GM12878 (cell line): Measurements from ENCODE around the gene IFT88. TPM values are rescaled to one million over a fixed set of nuclear protein-coding genes. Genes with fewer than 3 reads are reported as not detected.

Source experiments
- ATAC-seq: fragments of 200-7000 bp; cut with Tn5 transposase; 3 replicates; pipeline ENCODE4 v1.9.1; 2020; ENCODE audit warnings: mild to moderate bottlenecking, moderate library complexity
- BruUV-seq: library from RNA; stranded (reverse); fragments of 400-500 nt; replicated peaks from 2 replicates; lab custom pipeline; 2021; lab: Mats Ljungman, UMichigan
- CTCF ChIA-PET: fragments of 300-600 bp; sonication (Branson Sonifier 250); formaldehyde crosslinking; extraction: SDS; loops from one replicate; lab custom pipeline; 2021; ENCODE audit warnings: inconsistent platforms; lab: Yijun Ruan, JAX
- POLR2A ChIA-PET: fragments of 350-600 bp; formaldehyde crosslinking; extraction: SDS; loops from one replicate; lab custom pipeline; 2021; ENCODE audit warnings: inconsistent platforms; lab: Charles Lee
- RAD21 ChIA-PET: fragments of 300-600 bp; sonication (Branson Sonifier 250); formaldehyde crosslinking; loops from one replicate; lab custom pipeline; 2023; ENCODE audit warnings: antibody characterized with exemption; ENCODE audit not compliant: unreplicated experiment; lab: Charles Lee
- SMC1A ChIA-PET: fragments of 300-600 bp; sonication (Branson Sonifier 250); formaldehyde crosslinking; loops from one replicate; lab custom pipeline; 2023; ENCODE audit not compliant: unreplicated experiment, uncharacterized antibody; lab: Charles Lee
- DNase-seq: peaks from one replicate; pipeline ENCODE4 v3.0.0-alpha.2; 2011; ENCODE audit warnings: low read depth, low spot score
- FAIRE-seq: peaks from 3 replicates; lab custom pipeline; 2011; peaks lifted over from hg19 to GRCh38; lab: Jason Lieb, UNC
- H2AFZ ChIP-seq: 2 replicates; pipeline ENCODE4 v1.6.0; 2011; ENCODE audit warnings: low read depth, low read length, control low read depth; ENCODE audit not compliant: control insufficient read depth
- H3K27ac ChIP-seq: 2 replicates; pipeline ENCODE4 v1.5.1; 2011; ENCODE audit warnings: control low read depth; ENCODE audit not compliant: control insufficient read depth, insufficient read depth
- H3K27me3 ChIP-seq, 2 experiments: replicated peaks in 1 of 2; 2 replicates each; pipeline versions ENCODE4 v1.6.0 to v1.6.1; 2011; ENCODE audit warnings: low read length in 1 of 2; ENCODE audit not compliant: control insufficient read depth in 2 of 2, insufficient read depth in 2 of 2
- H3K36me3 ChIP-seq, 2 experiments: 2 replicates each; pipeline ENCODE4 v1.5.1; 2011; ENCODE audit warnings: low read length in 1 of 2; ENCODE audit not compliant: control insufficient read depth in 2 of 2, insufficient read depth in 2 of 2
- H3K4me1 ChIP-seq: 2 replicates; pipeline ENCODE4 v1.6.1; 2011; ENCODE audit warnings: mild to moderate bottlenecking, low read length, moderate library complexity, mixed read lengths; ENCODE audit not compliant: control insufficient read depth, insufficient read depth
- H3K4me2 ChIP-seq: 2 replicates; pipeline ENCODE4 v1.6.0; 2011; ENCODE audit warnings: control low read depth; ENCODE audit not compliant: control insufficient read depth, insufficient read depth
- H3K4me3 ChIP-seq: fragments of 200-600 bp; sonication (generic); 2 replicates; pipeline ENCODE4 v1.5.1; 2016
- H3K79me2 ChIP-seq: 2 replicates; pipeline ENCODE4 v1.6.0; 2011; ENCODE audit warnings: low read length; ENCODE audit not compliant: control insufficient read depth, insufficient read depth
- H3K9ac ChIP-seq: 2 replicates; pipeline ENCODE4 v1.8.0; 2011; ENCODE audit warnings: low read length, control low read depth, mixed read lengths; ENCODE audit not compliant: control insufficient read depth, insufficient read depth
- H3K9me3 ChIP-seq: replicated peaks from 3 replicates; pipeline ENCODE4 v1.5.1; 2011; ENCODE audit warnings: mild to moderate bottlenecking, low read length; ENCODE audit not compliant: control insufficient read depth, insufficient read depth
- H4K20me1 ChIP-seq: 2 replicates; pipeline ENCODE4 v1.6.0; 2011; ENCODE audit not compliant: control insufficient read depth, insufficient read depth
- BMI1 ChIP-seq: fragments of 450-650 bp; IDR thresholded peaks from 2 replicates; pipeline ENCODE4 v1.6.1; 2016; ENCODE audit warnings: mild to moderate bottlenecking, moderate library complexity, borderline replicate concordance
- CBFB ChIP-seq: IDR thresholded peaks from 2 replicates; pipeline ENCODE4 v1.6.1; 2016; ENCODE audit warnings: antibody characterized with exemption, low read depth
- CHD2 ChIP-seq: IDR thresholded peaks from 2 replicates; pipeline ENCODE4 v1.6.1; 2011; ENCODE audit warnings: low read depth, low read length, improper control_type of control experiment, borderline replicate concordance
- DPF2 ChIP-seq: fragments of 450-650 bp; IDR thresholded peaks from 2 replicates; pipeline ENCODE4 v1.6.1; 2017; ENCODE audit warnings: mild to moderate bottlenecking
- ESRRA ChIP-seq: IDR thresholded peaks from 2 replicates; pipeline ENCODE4 v1.6.1; 2012; ENCODE audit warnings: mild to moderate bottlenecking, low read length, improper control_type of control experiment
- HDAC2 ChIP-seq: fragments of 200-600 bp; sonication (generic); IDR thresholded peaks from 2 replicates; pipeline ENCODE4 v1.6.1; 2017
- HDGF ChIP-seq: fragments of 450-650 bp; IDR thresholded peaks from 2 replicates; pipeline ENCODE4 v1.6.1; 2016; ENCODE audit warnings: antibody characterized with exemption
- HSF1 ChIP-seq: fragments of 150-350 bp; IDR thresholded peaks from 2 replicates; pipeline ENCODE4 v1.6.1; 2014; ENCODE audit warnings: mild to moderate bottlenecking, low read depth, low read length
- KDM1A ChIP-seq: fragments of 200-600 bp; sonication (generic); IDR thresholded peaks from 2 replicates; pipeline ENCODE4 v1.6.1; 2016; ENCODE audit warnings: borderline replicate concordance
- MTA2 ChIP-seq: fragments of 450-650 bp; IDR thresholded peaks from 2 replicates; pipeline ENCODE4 v1.6.1; 2016; ENCODE audit warnings: low read depth, mild to moderate bottlenecking, moderate library complexity
- NR2F1 ChIP-seq: fragments of 450-650 bp; conservative IDR thresholded peaks from 2 replicates; pipeline ENCODE4 v1.6.1; 2017; ENCODE audit warnings: mild to moderate bottlenecking
- POLR2A ChIP-seq: IDR thresholded peaks from 2 replicates; pipeline ENCODE4 v1.6.1; 2011; ENCODE audit warnings: low read depth, mild to moderate bottlenecking, low read length
- SKIL ChIP-seq: fragments of 450-650 bp; IDR thresholded peaks from 2 replicates; pipeline ENCODE4 v1.6.1; 2017; ENCODE audit warnings: mild to moderate bottlenecking, low read depth, inconsistent platforms; ENCODE audit not compliant: poor library complexity, severe bottlenecking
- SMAD5 ChIP-seq: IDR thresholded peaks from 2 replicates; pipeline ENCODE4 v1.6.1; 2016; ENCODE audit warnings: antibody characterized with exemption, low read depth
- SP1 ChIP-seq: IDR thresholded peaks from one replicate; pipeline ENCODE4 v1.6.1; 2011; ENCODE audit warnings: low read depth, low read length
- TAF1 ChIP-seq: IDR thresholded peaks from 2 replicates; pipeline ENCODE4 v1.6.1; 2011; ENCODE audit warnings: mild to moderate bottlenecking, low read depth, low read length, borderline replicate concordance
- TBL1XR1 ChIP-seq: IDR thresholded peaks from 2 replicates; pipeline ENCODE4 v1.6.1; 2012; ENCODE audit warnings: low read depth, low read length, improper control_type of control experiment
- USF2 ChIP-seq: IDR thresholded peaks from 2 replicates; pipeline ENCODE4 v1.6.1; 2011; ENCODE audit warnings: low read depth, low read length, improper control_type of control experiment, borderline replicate concordance
- YY1 ChIP-seq: IDR thresholded peaks from 2 replicates; pipeline ENCODE4 v1.6.1; 2011; ENCODE audit warnings: low read depth, mild to moderate bottlenecking, low read length
- WGBS: methylation state at CpG from one replicate; pipeline ENCODE4 v1.1.6; 2016; ENCODE audit warnings: low lambda C conversion rate; ENCODE audit not compliant: insufficient replicate concordance, insufficient coverage; ENCODE audit errors: missing lambda C conversion rate; 5-methylcytosine and 5-hydroxymethylcytosine counted together
- in situ Hi-C: fragments of 300-500 bp; cut with MboI; formaldehyde crosslinking; loops from 9 replicates; pipeline ENCODE4 v1.14.3; 2018; ENCODE audit warnings: mixed read lengths
- intact Hi-C: fragments of 100-400 bp; cut with micrococcal nuclease; formaldehyde crosslinking; loops from one replicate; pipeline ENCODE4 v1.14.2; 2022; ENCODE audit not compliant: unreplicated experiment
- polyA plus RNA-seq, 11 experiments: library from polyadenylated mRNA; depleted of rRNA in 4 of 11; unstranded in 6 of 11; stranded (reverse) in 5 of 11; fragments of >200 nt; fragmentation: Nextera tagmentation in 4 of 11; fragmentation: Illumina TruSeq in 1 of 11; extraction: Ambion mirVana in 4 of 11; extraction: Trizol in 1 of 11; gene quantifications; 1 replicate in 1 of 11; 2 replicates in 10 of 11; pipeline versions ENCODE4 v1.2.1 to v1.2.3, GENCODE V29; 2011 to 2016; ENCODE audit warnings: inconsistent platforms in 2 of 11, missing spikeins in 2 of 11, low read depth in 1 of 11
- total RNA-seq, 4 experiments: library from RNA; depleted of rRNA in 3 of 4; stranded (reverse); fragments of >200 nt in 3 of 4; fragmentation: Illumina TruSeq in 1 of 4; extraction: Trizol in 1 of 4; gene quantifications; 2 replicates each; pipeline versions ENCODE4 v1.2.1 to v1.2.3, GENCODE V29; 2013 to 2021

IFT88 gene
- total and polyA plus RNA-seq, 10 of the 15 experiments (the other 5 are each of a cell fraction or from before 2014, with no cell fraction given): 2.9 to 5.6 (median 4.1) TPM

GRCh38 chr13:20714563-20715329 lies 147.8 kb downstream of the IFT88 start:
- RAD21 ChIA-PET: no interaction called here
- ATAC-seq (no peak), FAIRE-seq (no peak), DNase-seq (no peak)
- POLR2A ChIA-PET: no interaction called here
- Histone ChIP-seq H3K9me3 (no peaks in the 10 kb centered on the region), H3K4me3 (no peak overlapping the region), H3K36me3 (no peaks in the 10 kb centered on the region), H2AFZ (no peak overlapping the region), H3K79me2 (no peaks in the 10 kb centered on the region), H4K20me1 (no peaks in the 10 kb centered on the region), H3K4me2 (no peak overlapping the region)
- BruUV-seq: no TSS peak
- CTCF ChIA-PET: interaction anchor here (0.5 to 2.0 kb wide), 8 partner anchors 11 to 222 kb away, joined by 3 to 12 read pairs (median 4); no protein-coding TSS in a partner anchor
- in situ Hi-C loops (no loop called here), intact Hi-C loops (no loop called here)
- TF ChIP-seq KDM1A: no peak
- TF ChIP-seq POLR2A: no peak
- no peak for TF ChIP-seq HDGF
- no peak for TF ChIP-seq ESRRA
- no peak for TF ChIP-seq NR2F1
- no peak for TF ChIP-seq TBL1XR1
- no peak for TF ChIP-seq DPF2
- no peak for TF ChIP-seq SP1
- no peak for TF ChIP-seq YY1
- TF ChIP-seq HSF1: no peak
- TF ChIP-seq CHD2: no peak
- no peak for TF ChIP-seq HDAC2
- TF ChIP-seq SKIL: no peak
- TF ChIP-seq CBFB: no peak
- no peak for TF ChIP-seq BMI1
- no peak for TF ChIP-seq TAF1
- no peak for TF ChIP-seq MTA2
- TF ChIP-seq USF2: no peak
- TF ChIP-seq SMAD5: no peak
- TF ChIP-seq, all 136 proteins: peak for 0
- H3K9ac ChIP-seq: no peak overlapping the region
- H3K27me3 ChIP-seq: no peaks in the 10 kb centered on the region
- 41% methylated on average over 9 of the region's 9 CpGs for WGBS
- no peak overlapping the region for H3K27ac ChIP-seq
- SMC1A ChIA-PET: interaction anchor here (0.7 to 1.2 kb wide), 3 partner anchors 117 to 223 kb away, joined by 3 to 4 read pairs (median 4); no protein-coding TSS in a partner anchor
- no peaks in the 10 kb centered on the region for H3K4me1 ChIP-seq
